ENCODE measurements around the gene U2AF2. TPM values are rescaled to one million over a fixed set of nuclear protein-coding genes. Genes with fewer than 3 reads are reported as not detected.
A peak's percentile ranks its signal among the peaks of the same experiment; 100 is the strongest.

The U2AF2 gene
- total and polyA plus RNA-seq, 9 of the 15 experiments (the other 6 are each of a cell fraction or from before 2014, with no cell fraction given) = 3.0 to 331 (median 157) TPM

- TF ChIP-seq ZNF124 (CRISPR knock-in tag; IDR thresholded peaks at IDR 0.05) (no peak), CBX1 (IDR thresholded peaks at IDR 0.05; ENCODE audit: low read depth) (peak; percentile 32; the same call in 1 of the 2 replicates), TCFL5 (CRISPR knock-in tag; conservative IDR thresholded peaks at IDR 0.05) (no peak), NR2F6 (CRISPR knock-in tag; IDR thresholded peaks at IDR 0.05) (no peak), ETV5 (CRISPR knock-in tag; IDR thresholded peaks at IDR 0.05; ENCODE audit: low read depth) (peak; percentile 97), ZNF12 (CRISPR knock-in tag; IDR thresholded peaks at IDR 0.05) (no peak), KLF6 (CRISPR knock-in tag; IDR thresholded peaks at IDR 0.05; ENCODE audit: borderline replicate concordance) (no peak), DNMT1 (IDR thresholded peaks at IDR 0.05) (no peak), MLLT1 (IDR thresholded peaks at IDR 0.05) (peak in 1 of 2 experiments; percentile 98; a peak in 2 of 4 replicates), ZNF174 (CRISPR knock-in tag; IDR thresholded peaks at IDR 0.05) (no peak), ARID2 (IDR thresholded peaks at IDR 0.05) (0 out of 2 replicates have a peak, but pooled peaks have one; percentile 9), RUNX1 (IDR thresholded peaks at IDR 0.05; ENCODE audit: low read depth) (no peak), MXI1 (IDR thresholded peaks at IDR 0.05; ENCODE audit: low read depth, low read length) (peak; percentile 94), CREB3 (tag; conservative IDR thresholded peaks at IDR 0.05; ENCODE audit: low read depth) (0 out of 2 replicates have a peak, but pooled peaks have one; percentile 40), ZNF778 (CRISPR knock-in tag; IDR thresholded peaks at IDR 0.05) (no peak), ESRRB (CRISPR knock-in tag; IDR thresholded peaks at IDR 0.05; ENCODE audit: borderline replicate concordance) (no peak), BMI1 (IDR thresholded peaks at IDR 0.05; ENCODE audit: low read length) (peak; percentile 93)
- TF ChIP-seq, protein P1, sequence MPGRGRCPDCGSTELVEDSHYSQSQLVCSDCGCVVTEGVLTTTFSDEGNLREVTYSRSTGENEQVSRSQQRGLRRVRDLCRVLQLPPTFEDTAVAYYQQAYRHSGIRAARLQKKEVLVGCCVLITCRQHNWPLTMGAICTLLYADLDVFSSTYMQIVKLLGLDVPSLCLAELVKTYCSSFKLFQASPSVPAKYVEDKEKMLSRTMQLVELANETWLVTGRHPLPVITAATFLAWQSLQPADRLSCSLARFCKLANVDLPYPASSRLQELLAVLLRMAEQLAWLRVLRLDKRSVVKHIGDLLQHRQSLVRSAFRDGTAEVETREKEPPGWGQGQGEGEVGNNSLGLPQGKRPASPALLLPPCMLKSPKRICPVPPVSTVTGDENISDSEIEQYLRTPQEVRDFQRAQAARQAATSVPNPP (IDR thresholded peaks at IDR 0.05; ENCODE audit: borderline replicate concordance, insufficient read depth, insufficient read length) = no peak
- TF ChIP-seq, protein P2, sequence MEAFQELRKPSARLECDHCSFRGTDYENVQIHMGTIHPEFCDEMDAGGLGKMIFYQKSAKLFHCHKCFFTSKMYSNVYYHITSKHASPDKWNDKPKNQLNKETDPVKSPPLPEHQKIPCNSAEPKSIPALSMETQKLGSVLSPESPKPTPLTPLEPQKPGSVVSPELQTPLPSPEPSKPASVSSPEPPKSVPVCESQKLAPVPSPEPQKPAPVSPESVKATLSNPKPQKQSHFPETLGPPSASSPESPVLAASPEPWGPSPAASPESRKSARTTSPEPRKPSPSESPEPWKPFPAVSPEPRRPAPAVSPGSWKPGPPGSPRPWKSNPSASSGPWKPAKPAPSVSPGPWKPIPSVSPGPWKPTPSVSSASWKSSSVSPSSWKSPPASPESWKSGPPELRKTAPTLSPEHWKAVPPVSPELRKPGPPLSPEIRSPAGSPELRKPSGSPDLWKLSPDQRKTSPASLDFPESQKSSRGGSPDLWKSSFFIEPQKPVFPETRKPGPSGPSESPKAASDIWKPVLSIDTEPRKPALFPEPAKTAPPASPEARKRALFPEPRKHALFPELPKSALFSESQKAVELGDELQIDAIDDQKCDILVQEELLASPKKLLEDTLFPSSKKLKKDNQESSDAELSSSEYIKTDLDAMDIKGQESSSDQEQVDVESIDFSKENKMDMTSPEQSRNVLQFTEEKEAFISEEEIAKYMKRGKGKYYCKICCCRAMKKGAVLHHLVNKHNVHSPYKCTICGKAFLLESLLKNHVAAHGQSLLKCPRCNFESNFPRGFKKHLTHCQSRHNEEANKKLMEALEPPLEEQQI (IDR thresholded peaks at IDR 0.05) = no peak
- TF ChIP-seq, protein P3, sequence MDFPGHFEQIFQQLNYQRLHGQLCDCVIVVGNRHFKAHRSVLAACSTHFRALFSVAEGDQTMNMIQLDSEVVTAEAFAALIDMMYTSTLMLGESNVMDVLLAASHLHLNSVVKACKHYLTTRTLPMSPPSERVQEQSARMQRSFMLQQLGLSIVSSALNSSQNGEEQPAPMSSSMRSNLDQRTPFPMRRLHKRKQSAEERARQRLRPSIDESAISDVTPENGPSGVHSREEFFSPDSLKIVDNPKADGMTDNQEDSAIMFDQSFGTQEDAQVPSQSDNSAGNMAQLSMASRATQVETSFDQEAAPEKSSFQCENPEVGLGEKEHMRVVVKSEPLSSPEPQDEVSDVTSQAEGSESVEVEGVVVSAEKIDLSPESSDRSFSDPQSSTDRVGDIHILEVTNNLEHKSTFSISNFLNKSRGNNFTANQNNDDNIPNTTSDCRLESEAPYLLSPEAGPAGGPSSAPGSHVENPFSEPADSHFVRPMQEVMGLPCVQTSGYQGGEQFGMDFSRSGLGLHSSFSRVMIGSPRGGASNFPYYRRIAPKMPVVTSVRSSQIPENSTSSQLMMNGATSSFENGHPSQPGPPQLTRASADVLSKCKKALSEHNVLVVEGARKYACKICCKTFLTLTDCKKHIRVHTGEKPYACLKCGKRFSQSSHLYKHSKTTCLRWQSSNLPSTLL (IDR thresholded peaks at IDR 0.05) = no peak
Measured at GRCh38 chr19:55653651-55654322, 1.0 kb upstream of the U2AF2 start (continued).

All from K562 (cell line).